IPS-11a (cell line): ENCODE measurements around the gene CLASRP.

Source experiments
- H3K4me3 ChIP-seq: one replicate; pipeline ENCODE4 v1.5.1; 2013; ENCODE audit warnings: low read depth, low read length, control low read depth

CLASRP gene

GRCh38 chr19:45020071-45020470, 18.8 kb upstream of the CLASRP start:
- H3K4me3 ChIP-seq = no peak overlapping the region

GRCh38 chr19:45021971-45022370, 16.9 kb upstream of the CLASRP start:
- no peak overlapping the region for H3K4me3 ChIP-seq

GRCh38 chr19:45023048-45023447, 15.8 kb upstream of the CLASRP start:
- no peak overlapping the region for H3K4me3 ChIP-seq

- no peak overlapping the region for H3K4me3 ChIP-seq
Observed at GRCh38 chr19:45025264-45025663, 13.6 kb upstream of the CLASRP start.

- no peak overlapping the region for H3K4me3 ChIP-seq
Observed at GRCh38 chr19:45027371-45027770, 11.5 kb upstream of the CLASRP start.

GRCh38 chr19:45030825-45031224, 8.0 kb upstream of the CLASRP start:
- H3K4me3 ChIP-seq = no peak overlapping the region

- no peak overlapping the region for H3K4me3 ChIP-seq
Observed at GRCh38 chr19:45032421-45032820, 6.4 kb upstream of the CLASRP start.

- H3K4me3 ChIP-seq = no peak overlapping the region
Observed at GRCh38 chr19:45035755-45036154, 3.1 kb upstream of the CLASRP start.

GRCh38 chr19:45037393-45038169, 1.3 kb upstream of the CLASRP start:
- H3K4me3 ChIP-seq = no peak overlapping the region

GRCh38 chr19:45040059-45040771, 1.4 kb downstream of the CLASRP start:
- no peak overlapping the region for H3K4me3 ChIP-seq

- H3K4me3 ChIP-seq = no peak overlapping the region
Observed at GRCh38 chr19:45041125-45041524, 2.3 kb downstream of the CLASRP start.

- H3K4me3 ChIP-seq = no peak overlapping the region
Observed at GRCh38 chr19:45045671-45046353, 7.0 kb downstream of the CLASRP start.

- H3K4me3 ChIP-seq = no peak overlapping the region
Observed at GRCh38 chr19:45046355-45046754, 7.5 kb downstream of the CLASRP start.

GRCh38 chr19:45047188-45047797, 8.4 kb downstream of the CLASRP start:
- no peak overlapping the region for H3K4me3 ChIP-seq

- H3K4me3 ChIP-seq = no peak overlapping the region
Observed at GRCh38 chr19:45049073-45049736, 10.4 kb downstream of the CLASRP start.

- H3K4me3 ChIP-seq = no peak overlapping the region
Observed at GRCh38 chr19:45050036-45050435, 11.2 kb downstream of the CLASRP start.

GRCh38 chr19:45051929-45052579, 13.2 kb downstream of the CLASRP start:
- no peak overlapping the region for H3K4me3 ChIP-seq

GRCh38 chr19:45056831-45057230, 18.0 kb downstream of the CLASRP start:
- H3K4me3 ChIP-seq = no peak overlapping the region

GRCh38 chr19:45057444-45057843, 18.6 kb downstream of the CLASRP start:
- H3K4me3 ChIP-seq = no peak overlapping the region

- H3K4me3 ChIP-seq = no peak overlapping the region
Observed at GRCh38 chr19:45058622-45059159, 19.8 kb downstream of the CLASRP start.
